H9 (cell line): ENCODE results near the gene CLECL1. TPM values are rescaled to one million over a fixed set of nuclear protein-coding genes. Genes with fewer than 3 reads are reported as not detected.

Experiments
- DNase-seq: peaks from one replicate; pipeline ENCODE4 v3.0.0-alpha.2; 2017
- H2AFZ ChIP-seq: one replicate; pipeline ENCODE4 v1.6.1; 2013; ENCODE audit warnings: mild to moderate bottlenecking, low read length, control low read depth, moderate library complexity
- H2AK5ac ChIP-seq: 2 replicates; pipeline ENCODE4 v1.6.1; 2013; ENCODE audit warnings: low read length, control low read depth, mixed read lengths; ENCODE audit not compliant: insufficient read length
- H2BK120ac ChIP-seq: one replicate; pipeline ENCODE4 v1.6.1; 2013; ENCODE audit warnings: low read depth, mild to moderate bottlenecking, low read length, control low read depth, inconsistent platforms; ENCODE audit not compliant: poor library complexity, severe bottlenecking
- H2BK12ac ChIP-seq: 2 replicates; pipeline ENCODE4 v1.6.1; 2013; ENCODE audit warnings: low read length, control low read depth, mixed read lengths, low read depth; ENCODE audit not compliant: insufficient read length
- H2BK15ac ChIP-seq: 2 replicates; pipeline ENCODE4 v1.6.1; 2013; ENCODE audit warnings: low read depth, low read length, control low read depth
- H2BK20ac ChIP-seq: one replicate; pipeline ENCODE4 v1.6.1; 2013; ENCODE audit warnings: low read depth, mild to moderate bottlenecking, low read length, control low read depth, inconsistent platforms; ENCODE audit not compliant: poor library complexity, severe bottlenecking
- H2BK5ac ChIP-seq: 2 replicates; pipeline ENCODE4 v1.6.1; 2013; ENCODE audit warnings: low read length, control low read depth, mixed read lengths; ENCODE audit not compliant: insufficient read length
- H3K14ac ChIP-seq: 2 replicates; pipeline ENCODE4 v1.6.1; 2013; ENCODE audit warnings: low read length, control low read depth; ENCODE audit not compliant: insufficient read depth
- H3K18ac ChIP-seq: 2 replicates; pipeline ENCODE4 v1.6.1; 2013; ENCODE audit warnings: low read depth, mild to moderate bottlenecking, mixed read lengths, low read length, control low read depth; ENCODE audit not compliant: insufficient read length
- H3K23ac ChIP-seq: 2 replicates; pipeline ENCODE4 v1.6.1; 2013; ENCODE audit warnings: low read length, control low read depth, mixed read lengths, low read depth; ENCODE audit not compliant: insufficient read length
- H3K23me2 ChIP-seq: 2 replicates; pipeline ENCODE4 v1.6.1; 2013; ENCODE audit warnings: low read depth, mild to moderate bottlenecking, mixed read lengths, low read length, control low read depth; ENCODE audit not compliant: insufficient read length, poor library complexity, severe bottlenecking
- H3K27ac ChIP-seq: 2 replicates; pipeline ENCODE4 v1.5.1; 2013; ENCODE audit warnings: low read length, control low read depth, mixed read lengths, low read depth; ENCODE audit not compliant: insufficient read length
- H3K27me3 ChIP-seq: 2 replicates; pipeline ENCODE4 v1.6.1; 2013; ENCODE audit warnings: low read length, control low read depth, inconsistent platforms; ENCODE audit not compliant: insufficient read depth
- H3K4ac ChIP-seq: 2 replicates; pipeline ENCODE4 v1.6.1; 2013; ENCODE audit warnings: low read depth, mild to moderate bottlenecking, control low read depth, inconsistent platforms, low read length, moderate library complexity
- H3K4me1 ChIP-seq: 2 replicates; pipeline ENCODE4 v1.6.1; 2013; ENCODE audit warnings: low read length, control low read depth, inconsistent platforms; ENCODE audit not compliant: insufficient read depth
- H3K4me2 ChIP-seq: 2 replicates; pipeline ENCODE4 v1.6.1; 2013; ENCODE audit warnings: low read length, control low read depth, mixed read lengths; ENCODE audit not compliant: insufficient read length, insufficient read depth
- H3K56ac ChIP-seq: 2 replicates; pipeline ENCODE4 v1.6.1; 2013; ENCODE audit warnings: low read depth, mild to moderate bottlenecking, mixed read lengths, low read length, control low read depth; ENCODE audit not compliant: insufficient read length
- H3K79me1 ChIP-seq: 2 replicates; pipeline ENCODE4 v1.6.1; 2013; ENCODE audit warnings: low read depth, mild to moderate bottlenecking, moderate library complexity, low read length, control low read depth, inconsistent platforms; ENCODE audit not compliant: insufficient read depth, poor library complexity, severe bottlenecking
- H3K79me2 ChIP-seq: 2 replicates; pipeline ENCODE4 v1.6.1; 2013; ENCODE audit warnings: low read length, control low read depth, inconsistent platforms; ENCODE audit not compliant: insufficient read depth
- H3K9ac ChIP-seq: 2 replicates; pipeline ENCODE4 v1.6.1; 2013; ENCODE audit warnings: low read length, control low read depth, mixed read lengths; ENCODE audit not compliant: insufficient read length; ENCODE audit errors: extremely low read depth
- H3K9me3 ChIP-seq: one replicate; pipeline ENCODE4 v1.6.1; 2013; ENCODE audit warnings: low read depth, low read length, inconsistent platforms; ENCODE audit not compliant: control insufficient read depth
- H3T11ph ChIP-seq: one replicate; pipeline ENCODE4 v1.6.1; 2013; ENCODE audit warnings: mild to moderate bottlenecking, low read length, control low read depth, inconsistent platforms
- H4K20me1 ChIP-seq: one replicate; pipeline ENCODE4 v1.6.1; 2013; ENCODE audit not compliant: control insufficient read depth, insufficient read length, insufficient read depth
- H4K5ac ChIP-seq: 2 replicates; pipeline ENCODE4 v1.6.1; 2013; ENCODE audit warnings: low read depth, mild to moderate bottlenecking, mixed read lengths, low read length, control low read depth; ENCODE audit not compliant: insufficient read length
- H4K8ac ChIP-seq: replicated peaks from 2 replicates; pipeline ENCODE4 v1.6.1; 2013; ENCODE audit warnings: low read length, control low read depth, mixed read lengths, low read depth; ENCODE audit not compliant: insufficient read length
- H4K91ac ChIP-seq: 2 replicates; pipeline ENCODE4 v1.6.1; 2013; ENCODE audit warnings: low read depth, mild to moderate bottlenecking, moderate library complexity, mixed read lengths, low read length, control low read depth; ENCODE audit not compliant: insufficient read length
- H3K27ac Mint-ChIP-seq, 3 experiments: 2 replicates in 2 of 3; 3 replicates in 1 of 3; pipeline ENCODE4 v1.8.0; 2020 to 2021; ENCODE audit warnings: mixed read lengths in 3 of 3, mild to moderate bottlenecking in 1 of 3, moderate library complexity in 1 of 3
- H3K27me3 Mint-ChIP-seq: 2 replicates; pipeline ENCODE4 v1.8.0; 2021; ENCODE audit warnings: low read depth, mild to moderate bottlenecking, moderate library complexity, mixed read lengths
- H3K36me3 Mint-ChIP-seq, 3 experiments: 2 replicates in 2 of 3; 3 replicates in 1 of 3; pipeline ENCODE4 v1.8.0; 2020 to 2021; ENCODE audit warnings: low read depth in 3 of 3, mixed read lengths in 3 of 3; ENCODE audit not compliant: insufficient read depth in 1 of 3
- H3K4me1 Mint-ChIP-seq, 2 experiments: 2 replicates each; pipeline ENCODE4 v1.8.0; 2020; ENCODE audit warnings: mixed read lengths in 2 of 2
- H3K4me3 Mint-ChIP-seq, 2 experiments: 2 replicates in 1 of 2; 3 replicates in 1 of 2; pipeline ENCODE4 v1.8.0; 2020 to 2021; ENCODE audit warnings: mild to moderate bottlenecking in 2 of 2, mixed read lengths in 2 of 2, moderate library complexity in 1 of 2
- H3K9me3 Mint-ChIP-seq, 2 experiments: 2 replicates in 1 of 2; 3 replicates in 1 of 2; pipeline ENCODE4 v1.8.0; 2020; ENCODE audit warnings: mild to moderate bottlenecking in 2 of 2, mixed read lengths in 2 of 2, moderate library complexity in 1 of 2
- CTCF ChIP-seq: fragments of 200-600 bp; sonication (generic); conservative IDR thresholded peaks from 3 replicates; pipeline ENCODE4 v1.8.0; 2021; ENCODE audit warnings: antibody characterized with exemption, mild to moderate bottlenecking
- WGBS: extraction: QIAGEN DNeasy Blood & Tissue Kit; methylation state at CpG from one replicate; pipeline ENCODE4 v1.1.7; 2013; ENCODE audit warnings: missing lambda C conversion rate, low lambda C conversion rate, mixed read lengths; ENCODE audit not compliant: insufficient read length; ENCODE audit errors: extremely low coverage; 5-methylcytosine and 5-hydroxymethylcytosine counted together
- total RNA-seq: library from RNA; stranded (reverse); gene quantifications from 2 replicates; pipeline ENCODE4 v1.2.1, GENCODE V29; 2021

The CLECL1 gene
- total RNA-seq, 1 experiment from 2014 or later: not detected

GRCh38 chr12:9711664-9712063 is 21.2 kb downstream of the CLECL1 start:
- Histone ChIP-seq H3T11ph (no peak overlapping the region), H3K23ac (no peak overlapping the region), H4K91ac (no peak overlapping the region), H3K56ac (no peak overlapping the region), H2BK120ac (no peak overlapping the region), H3K79me1 (no peaks in the 10 kb centered on the region), H3K14ac (no peak overlapping the region), H3K4me1 (no peaks in the 10 kb centered on the region), H4K20me1 (no peaks in the 10 kb centered on the region), H4K8ac (no peak overlapping the region), H3K9me3 (no peaks in the 10 kb centered on the region), H3K27ac (no peak overlapping the region), H3K9ac (no peak overlapping the region), H3K79me2 (no peaks in the 10 kb centered on the region), H3K18ac (no peak overlapping the region), H2BK20ac (no peak overlapping the region), H2BK15ac (no peak overlapping the region), H2BK5ac (no peak overlapping the region), H2AK5ac (no peak overlapping the region), H3K4ac (no peak overlapping the region), H2BK12ac (no peak overlapping the region), H2AFZ (no peak overlapping the region), H4K5ac (no peak overlapping the region), H3K27me3 (no peaks in the 10 kb centered on the region), H3K23me2 (no peaks in the 10 kb centered on the region), H3K4me2 (no peak overlapping the region)
- Mint-ChIP-seq H3K4me1 (peaks cover 4 to 5% of the 10 kb centered on the region in 2 experiments; a peak in 3 of 4 replicates), H3K9me3 (peaks cover 0 to 2% of the 10 kb centered on the region in 2 experiments; a peak in 1 of 5 replicates), H3K36me3 (no peaks in the 10 kb centered on the region; a peak in 1 of 7 replicates), H3K4me3 (no peak overlapping the region), H3K27ac (no peak overlapping the region), H3K27me3 (no peaks in the 10 kb centered on the region)
- no peak for DNase-seq
- WGBS: no CpG with 5 or more reads among the region's 1 CpG
- TF ChIP-seq CTCF: no peak
